HEK293T (cell line): Measurements from ENCODE around the gene ACSL5.

Source experiments
- ARNT ChIP-seq: fragments of 450-650 bp; IDR thresholded peaks from 2 replicates; pipeline ENCODE4 v1.6.1; 2017; ENCODE audit warnings: mild to moderate bottlenecking
- BHLHE40 ChIP-seq: fragments of 450-650 bp; IDR thresholded peaks from 2 replicates; pipeline ENCODE4 v1.6.1; 2016; ENCODE audit warnings: mild to moderate bottlenecking, moderate library complexity, borderline replicate concordance
- FOXA1 ChIP-seq: fragments of 450-650 bp; IDR thresholded peaks from 2 replicates; pipeline ENCODE4 v1.6.1; 2016; ENCODE audit warnings: mild to moderate bottlenecking
- FOXM1 ChIP-seq: fragments of 450-650 bp; IDR thresholded peaks from 2 replicates; pipeline ENCODE4 v1.6.1; 2017; ENCODE audit warnings: mild to moderate bottlenecking, borderline replicate concordance
- SP1 ChIP-seq: fragments of 450-650 bp; IDR thresholded peaks from 2 replicates; pipeline ENCODE4 v1.6.1; 2017
- TARDBP ChIP-seq: fragments of 450-650 bp; IDR thresholded peaks from 2 replicates; pipeline ENCODE4 v1.6.1; 2016

- no peak for TF ChIP-seq ARNT
- TF ChIP-seq SP1, result no peak
- no peak for TF ChIP-seq BHLHE40
- no peak for TF ChIP-seq FOXA1
- TF ChIP-seq FOXM1, result no peak
- no peak for TF ChIP-seq TARDBP
Observed at GRCh38 chr10:112327678-112328077, 46.2 kb upstream of the ACSL5 start.
